Activated T-helper 1 cell treated with Interleukin-2 at 50 U/mL for 16 hours (primary cell): ENCODE results near the gene RNF14.
"Not testable (repeated sequence)": the region's sequence is repeated elsewhere in the genome, so short reads cannot be mapped to it uniquely, and the experiment has no call there.

Source experiments
- DNase-seq: peaks from one replicate; pipeline ENCODE4 v3.0.0-alpha.2; 2020; ENCODE audit warnings: low read depth

The RNF14 gene, protein sequence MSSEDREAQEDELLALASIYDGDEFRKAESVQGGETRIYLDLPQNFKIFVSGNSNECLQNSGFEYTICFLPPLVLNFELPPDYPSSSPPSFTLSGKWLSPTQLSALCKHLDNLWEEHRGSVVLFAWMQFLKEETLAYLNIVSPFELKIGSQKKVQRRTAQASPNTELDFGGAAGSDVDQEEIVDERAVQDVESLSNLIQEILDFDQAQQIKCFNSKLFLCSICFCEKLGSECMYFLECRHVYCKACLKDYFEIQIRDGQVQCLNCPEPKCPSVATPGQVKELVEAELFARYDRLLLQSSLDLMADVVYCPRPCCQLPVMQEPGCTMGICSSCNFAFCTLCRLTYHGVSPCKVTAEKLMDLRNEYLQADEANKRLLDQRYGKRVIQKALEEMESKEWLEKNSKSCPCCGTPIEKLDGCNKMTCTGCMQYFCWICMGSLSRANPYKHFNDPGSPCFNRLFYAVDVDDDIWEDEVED

DNA sequence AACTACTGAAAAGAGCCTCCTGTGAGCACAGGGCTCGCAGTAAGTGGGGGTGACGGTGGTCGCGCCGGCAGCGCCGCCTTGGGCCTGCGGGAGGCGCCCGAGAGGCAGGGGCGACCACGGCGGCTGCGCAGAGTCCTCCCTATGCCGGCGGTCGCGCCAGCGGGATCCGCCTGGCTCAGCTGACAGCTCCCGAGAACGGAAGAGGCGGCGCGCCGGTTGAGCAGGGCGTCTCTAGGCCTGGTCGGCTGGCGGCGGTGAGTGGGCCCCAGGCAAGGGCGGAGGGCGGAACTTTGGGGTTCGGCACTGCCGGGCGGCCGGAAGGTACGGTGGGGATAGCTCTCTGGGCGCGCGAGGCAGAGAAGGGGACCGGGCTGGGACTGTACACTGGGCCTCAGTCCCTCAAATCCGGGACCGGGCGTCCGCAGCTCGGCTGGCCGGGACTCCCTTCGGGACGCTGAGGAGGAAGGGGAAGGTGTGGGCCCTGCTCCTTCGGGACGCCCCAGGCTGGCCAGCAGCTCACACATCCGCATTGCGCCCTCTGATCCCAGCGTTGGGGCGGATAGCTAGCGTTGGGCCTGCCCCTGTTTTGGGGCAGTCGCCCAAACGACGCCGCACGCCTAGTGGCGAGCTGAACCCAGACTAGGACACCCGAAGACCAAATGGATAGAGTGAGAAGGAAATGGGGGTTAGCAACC, at the start of gene RNF14:
Gene RNF14 (plus strand): TSS at position 192 of the 695 bp plus-strand sequence. CDS start 4,484 bp downstream, outside the sequence.
- DNase-seq = peak; percentile 92

DNA sequence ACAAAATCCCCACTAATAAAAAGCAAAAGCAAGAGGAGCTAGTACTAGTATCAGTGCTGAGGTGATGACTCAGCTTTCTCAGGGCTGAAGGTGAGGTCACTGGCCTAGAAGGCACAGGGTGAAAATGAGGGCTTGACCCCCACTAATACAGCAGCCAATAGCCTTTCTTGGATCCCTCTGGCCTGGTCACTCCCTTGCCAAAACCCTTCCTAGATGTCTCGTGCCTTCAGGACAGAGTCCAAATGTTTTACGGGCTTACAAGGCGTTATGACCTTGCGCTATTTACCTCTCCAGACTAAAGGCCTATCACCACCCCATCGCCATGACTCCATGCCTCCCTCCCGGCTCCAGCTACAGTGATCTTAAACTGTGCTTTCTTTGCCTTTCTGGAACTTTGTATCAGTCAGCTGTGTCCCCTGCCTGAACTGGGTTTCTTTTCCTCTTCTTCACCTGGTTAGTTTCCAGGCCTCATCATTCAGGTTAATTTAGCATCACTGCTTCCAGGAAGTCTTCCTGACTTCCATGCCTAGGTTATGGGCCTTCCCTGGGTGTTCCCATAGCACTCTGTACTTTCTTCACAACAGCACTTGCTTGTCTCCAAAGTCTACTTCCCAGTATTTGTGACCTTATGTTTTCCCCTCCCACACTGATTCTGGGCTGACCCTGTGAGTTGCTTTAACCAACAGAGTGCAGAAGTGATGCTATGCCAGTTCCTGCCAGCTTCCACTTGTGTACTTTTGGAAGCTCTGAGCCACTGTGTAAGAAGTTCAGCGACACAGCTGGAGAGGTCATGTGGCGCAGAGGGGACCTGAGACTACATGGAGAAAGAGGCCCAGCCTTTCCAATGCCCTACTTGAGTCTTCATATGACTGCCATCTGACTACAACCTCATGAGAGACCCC, 49.4 kb upstream of the RNF14 start:
- no peak for DNase-seq

DNA sequence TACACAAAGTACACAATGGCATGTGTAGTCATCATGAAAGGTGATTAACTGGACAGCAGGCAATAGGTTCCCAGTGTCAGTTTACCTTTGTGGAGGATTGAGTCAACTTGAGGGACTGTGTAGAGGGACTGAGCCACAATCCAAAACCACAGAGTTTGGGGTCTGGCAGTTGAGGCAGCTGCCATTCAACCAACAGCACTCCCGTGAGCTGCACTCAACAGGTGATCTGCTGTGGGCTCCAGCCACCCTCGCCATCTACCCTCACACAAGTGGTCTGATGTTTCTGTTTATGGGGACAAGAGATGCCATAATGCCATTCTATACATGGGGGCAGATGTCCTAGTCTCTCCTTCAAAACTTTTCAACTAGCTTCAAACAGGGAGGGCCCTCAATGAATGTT, 48.1 kb upstream of the RNF14 start:
- no peak for DNase-seq

DNA sequence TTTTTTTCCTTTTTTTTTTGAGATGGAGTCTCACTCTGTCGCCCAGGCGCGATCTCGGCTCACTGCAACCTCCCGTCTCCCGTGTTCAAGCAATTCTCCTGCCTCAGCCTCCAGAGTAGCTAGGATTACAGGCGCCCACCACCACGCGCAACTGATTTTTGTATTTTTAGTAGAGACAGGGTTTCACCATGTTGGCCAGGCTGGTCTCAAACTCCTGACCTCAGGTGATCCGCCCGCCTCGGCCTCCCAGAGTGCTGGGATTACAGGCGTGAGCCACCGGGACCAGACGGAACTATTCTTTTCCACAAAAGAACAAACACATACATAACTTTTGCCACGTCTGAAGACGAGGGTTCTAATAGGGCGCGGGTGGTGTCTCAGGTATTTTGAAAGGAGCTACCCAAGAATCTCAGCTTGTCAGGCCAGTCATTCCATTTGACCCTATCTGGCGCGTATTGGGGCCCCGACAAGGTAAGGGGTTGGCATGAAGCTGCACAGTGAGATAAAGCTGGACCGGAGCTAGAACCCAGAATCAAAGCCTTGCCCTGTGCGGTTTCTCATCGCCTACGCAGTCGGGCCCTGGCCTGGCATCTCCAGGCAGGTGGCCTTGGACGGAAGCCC, 46.0 kb upstream of the RNF14 start:
- DNase-seq = not testable (repeated sequence)

DNA sequence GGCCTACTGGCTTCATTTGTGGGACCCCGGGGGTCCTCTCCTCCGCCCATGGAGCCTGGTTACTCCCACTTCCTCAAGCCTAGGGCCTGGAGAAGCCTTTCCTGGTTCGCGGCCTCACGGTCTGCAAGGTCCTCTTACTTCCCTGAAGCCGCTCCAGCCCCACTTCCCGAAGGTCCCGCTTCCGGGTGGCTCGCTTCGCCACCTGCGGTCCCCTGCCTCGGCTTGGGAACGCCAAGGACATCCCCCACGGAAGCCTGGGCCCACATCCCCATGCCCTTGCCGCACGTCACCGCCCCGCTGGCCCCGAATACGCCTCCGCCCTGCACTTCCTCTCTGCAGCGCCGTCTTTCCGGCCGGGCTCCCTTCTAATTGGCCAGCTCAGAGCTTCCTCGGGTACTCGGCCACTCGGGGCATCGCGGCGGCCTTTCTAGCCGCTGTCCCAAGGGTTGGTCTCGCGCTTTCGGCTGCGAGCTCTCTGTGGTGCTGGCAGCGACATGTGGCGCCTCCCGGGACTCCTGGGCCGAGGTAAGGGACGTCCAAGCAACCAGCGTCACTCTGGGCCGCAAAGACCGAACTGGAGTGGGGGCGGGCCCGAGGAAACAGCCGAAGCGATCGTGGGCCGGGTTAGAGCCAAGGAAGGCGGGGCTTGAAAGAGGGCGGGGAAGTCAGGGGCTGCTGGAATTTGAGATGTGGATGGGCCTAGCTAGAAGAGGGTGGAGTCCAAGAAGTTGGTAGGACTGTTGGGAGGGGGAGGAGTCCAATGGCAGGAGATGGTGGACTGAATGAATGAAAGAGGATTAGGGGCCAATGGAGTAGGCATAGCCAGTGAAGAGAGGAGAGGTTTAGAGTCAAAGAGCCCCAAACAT, 45.2 kb upstream of the RNF14 start, which contains the start of gene DELE1:
Gene DELE1 (plus strand): TSS at position 424 of the 866 bp plus-strand sequence. CDS start 71 bp downstream, at position 495.
- peak; percentile 83 for DNase-seq

DNA sequence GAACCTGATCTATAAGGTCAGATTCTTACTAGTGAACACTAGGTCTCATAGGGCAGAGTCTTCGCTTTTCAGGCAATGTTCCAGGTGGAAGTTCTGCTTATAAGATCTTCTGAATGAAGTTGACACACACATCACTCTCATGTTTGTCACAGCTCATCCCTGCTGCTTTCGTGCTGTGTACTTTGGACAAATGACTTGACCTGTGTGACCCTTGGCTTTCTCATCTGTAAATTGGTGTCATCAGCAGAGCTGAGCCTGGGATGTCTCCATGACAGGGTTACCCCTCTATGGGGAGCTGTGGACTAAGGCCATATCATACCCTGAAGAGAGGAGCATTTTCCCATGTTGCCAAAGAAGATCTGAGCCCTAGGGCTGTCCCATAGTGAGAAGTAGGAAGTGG, 42.5 kb upstream of the RNF14 start:
- DNase-seq = no peak

DNA sequence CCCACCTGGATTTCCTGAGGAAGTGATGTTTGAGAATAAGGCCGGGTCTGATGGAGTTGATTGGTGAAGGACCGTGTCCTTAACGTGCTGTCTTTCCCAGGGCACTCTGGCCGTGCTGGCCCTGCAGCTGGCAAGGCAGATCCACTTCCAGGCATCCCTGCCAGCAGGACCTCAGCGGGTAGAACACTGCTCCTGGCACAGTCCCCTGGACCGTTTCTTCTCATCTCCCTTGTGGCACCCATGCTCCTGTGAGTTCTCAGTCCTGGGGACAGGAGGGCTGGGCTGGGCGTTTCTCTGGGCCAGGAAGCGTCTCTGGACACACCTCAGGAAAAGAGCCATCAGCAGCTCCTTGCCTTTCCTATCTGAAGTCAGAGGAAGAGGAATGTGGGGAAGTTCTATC, 40.9 kb upstream of the RNF14 start:
- DNase-seq = no peak

DNA sequence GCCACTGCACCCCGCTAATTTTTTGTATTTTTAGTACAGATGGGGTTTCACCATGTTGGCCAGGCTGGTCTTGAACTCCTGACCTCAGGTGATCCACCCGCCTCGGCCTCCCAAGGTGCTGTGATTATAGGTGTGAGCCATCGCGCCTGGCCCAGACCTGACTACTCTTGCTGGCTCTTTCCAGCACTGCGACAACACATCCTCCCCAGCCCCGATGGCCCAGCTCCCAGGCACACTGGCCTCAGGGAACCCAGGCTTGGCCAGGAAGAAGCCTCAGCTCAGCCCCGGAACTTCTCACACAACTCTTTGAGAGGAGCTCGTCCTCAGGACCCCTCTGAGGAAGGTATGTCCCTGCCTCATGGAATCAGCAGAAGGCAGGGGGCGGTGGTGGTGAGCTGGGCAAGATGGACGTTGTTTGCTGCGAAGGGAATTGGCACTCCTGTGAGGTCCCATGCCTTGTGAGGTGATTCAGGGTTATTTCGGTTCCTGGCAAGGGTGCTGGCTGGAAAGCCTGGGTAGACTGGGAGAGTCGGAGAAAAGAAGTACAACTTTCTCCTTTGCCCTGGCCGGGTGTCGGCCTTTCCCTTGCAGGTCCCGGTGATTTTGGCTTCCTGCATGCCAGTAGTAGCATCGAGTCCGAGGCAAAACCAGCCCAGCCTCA, 39.4 kb upstream of the RNF14 start:
- no peak for DNase-seq

DNA sequence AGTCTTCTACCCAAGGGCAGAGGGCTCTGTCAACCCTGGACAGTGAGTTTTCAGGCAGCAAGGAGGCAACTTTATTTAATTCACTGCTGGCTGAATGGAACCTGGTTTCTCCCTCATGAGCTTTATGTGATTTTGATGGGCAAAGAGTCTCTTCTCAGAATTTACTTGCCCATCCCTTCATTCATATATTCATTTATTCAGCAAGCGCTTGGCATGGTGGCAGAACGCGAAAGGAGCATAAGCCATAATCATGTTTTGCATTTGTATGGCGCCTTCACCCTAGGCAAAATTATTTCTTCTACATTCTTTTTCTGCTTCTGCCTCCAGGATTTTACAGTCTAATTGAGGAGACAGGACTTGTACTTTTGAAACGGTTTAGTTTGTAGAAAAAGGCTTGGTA, 37.2 kb upstream of the RNF14 start:
- DNase-seq = no peak

DNA sequence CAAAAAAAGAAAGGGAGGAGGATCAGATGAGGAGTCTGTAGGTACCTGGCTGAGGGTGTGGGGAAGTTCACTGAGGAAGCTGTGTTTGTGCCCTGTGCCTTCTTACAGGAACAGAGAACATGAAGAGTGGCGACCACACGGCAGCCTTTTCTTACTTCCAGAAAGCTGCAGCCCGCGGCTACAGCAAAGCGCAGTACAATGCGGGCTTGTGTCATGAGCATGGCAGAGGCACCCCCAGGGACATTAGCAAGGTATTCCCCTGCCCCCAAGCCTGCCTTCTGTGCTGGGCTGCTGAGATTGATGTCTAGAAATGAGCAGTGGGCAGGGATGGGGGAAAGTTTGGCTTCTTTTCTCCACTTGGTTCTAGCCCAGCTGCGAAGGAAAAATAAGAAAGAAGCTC, 35.8 kb upstream of the RNF14 start:
- DNase-seq = no peak

DNA sequence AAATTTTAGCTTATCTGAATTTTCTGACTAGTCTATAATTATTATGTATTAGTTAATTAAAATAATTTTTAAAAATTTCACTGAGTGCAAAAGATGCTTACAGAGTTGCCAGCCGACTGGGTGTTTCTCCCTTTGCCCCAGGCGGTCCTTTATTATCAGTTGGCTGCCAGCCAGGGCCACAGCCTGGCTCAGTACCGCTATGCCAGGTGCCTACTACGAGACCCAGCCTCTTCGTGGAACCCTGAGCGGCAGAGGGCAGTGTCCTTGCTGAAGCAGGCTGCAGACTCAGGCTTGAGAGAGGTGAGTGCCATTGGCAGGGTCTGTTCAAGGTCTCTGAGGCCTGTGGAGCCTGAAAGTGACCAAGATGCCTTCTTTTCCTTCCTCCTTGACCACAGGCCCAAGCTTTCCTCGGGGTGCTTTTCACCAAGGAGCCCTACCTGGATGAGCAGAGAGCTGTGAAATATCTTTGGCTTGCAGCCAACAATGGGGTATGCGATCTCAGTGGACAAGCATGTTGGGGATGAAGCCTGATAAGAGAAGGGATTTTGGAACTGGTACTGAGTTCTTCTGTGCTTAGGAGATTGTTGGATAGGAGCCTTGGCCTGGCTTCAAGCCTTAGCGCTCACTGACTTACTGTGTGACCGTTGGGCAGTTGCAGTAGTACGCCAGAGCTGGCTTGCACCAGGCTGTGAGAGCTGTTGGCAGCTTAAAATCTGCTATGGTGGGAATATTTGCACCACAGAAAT, 34.6 kb upstream of the RNF14 start:
- DNase-seq = no peak

DNA sequence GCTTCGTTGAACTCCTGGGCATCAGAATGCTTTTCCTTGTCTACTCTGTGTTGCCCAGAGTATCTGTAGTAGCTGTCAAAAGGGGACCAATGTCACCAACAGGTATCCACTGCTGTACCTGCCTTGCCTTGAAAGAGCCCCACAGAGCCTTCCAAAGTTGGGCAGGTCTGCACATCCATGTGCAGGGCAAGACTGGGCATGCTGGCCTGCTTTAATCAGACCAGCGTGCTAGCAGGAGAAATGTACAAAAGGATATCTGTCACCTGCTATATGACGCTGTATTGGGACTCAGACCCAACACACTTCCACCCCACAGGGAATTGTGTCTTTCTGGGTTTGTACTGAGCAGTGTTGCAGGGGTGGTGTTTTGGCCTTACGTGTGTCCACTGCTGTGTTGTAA, 33.4 kb upstream of the RNF14 start:
- DNase-seq = no peak

DNA sequence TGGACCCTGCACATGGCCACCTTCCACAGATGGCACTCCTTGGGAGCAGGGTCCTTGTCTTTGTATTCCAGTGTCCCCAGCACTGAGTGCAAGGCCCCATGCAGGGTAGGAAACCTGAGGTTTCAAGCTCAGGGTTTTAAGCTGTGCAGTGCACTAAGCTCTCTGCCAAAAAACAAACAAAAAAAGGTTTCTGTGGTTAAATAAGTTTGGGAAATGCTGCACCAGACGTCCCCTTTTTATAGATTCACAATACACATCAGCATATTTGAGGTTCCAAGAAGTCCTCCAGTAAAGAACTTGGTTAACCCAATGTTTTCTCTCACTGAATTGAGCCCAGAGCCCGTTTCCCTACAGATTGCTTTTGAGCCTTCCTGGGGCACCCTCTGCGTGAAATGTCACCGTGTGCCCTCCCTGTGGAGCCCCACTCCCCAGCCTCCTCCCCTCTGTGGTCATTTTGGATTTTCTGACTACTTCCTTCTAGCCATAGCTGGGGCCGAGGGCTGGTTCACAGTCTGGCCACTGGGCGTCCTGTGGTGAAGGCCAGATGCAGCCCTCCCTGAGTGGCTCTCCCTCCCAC, 28.1 kb upstream of the RNF14 start:
- no peak for DNase-seq

DNA sequence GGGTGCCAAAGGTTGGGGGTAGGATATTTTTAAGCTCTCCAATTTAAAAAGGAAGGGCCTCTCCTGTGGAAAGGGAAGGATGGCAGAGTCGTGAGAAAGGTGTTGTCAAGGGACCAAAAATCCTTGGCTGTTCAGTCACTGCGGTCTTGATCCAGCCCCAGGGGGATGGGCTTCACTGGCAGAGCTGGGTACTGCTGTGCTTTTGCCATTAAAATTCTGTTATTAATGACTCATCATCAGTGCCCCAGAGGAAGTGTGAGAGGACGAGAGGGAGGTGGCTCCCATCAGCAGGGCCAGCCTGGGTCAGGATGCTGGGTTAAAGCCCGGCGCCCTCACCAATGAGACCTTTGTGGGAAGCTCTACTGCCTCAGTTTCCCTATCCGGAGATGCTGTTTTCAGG, 27.6 kb upstream of the RNF14 start:
- no peak for DNase-seq

DNA sequence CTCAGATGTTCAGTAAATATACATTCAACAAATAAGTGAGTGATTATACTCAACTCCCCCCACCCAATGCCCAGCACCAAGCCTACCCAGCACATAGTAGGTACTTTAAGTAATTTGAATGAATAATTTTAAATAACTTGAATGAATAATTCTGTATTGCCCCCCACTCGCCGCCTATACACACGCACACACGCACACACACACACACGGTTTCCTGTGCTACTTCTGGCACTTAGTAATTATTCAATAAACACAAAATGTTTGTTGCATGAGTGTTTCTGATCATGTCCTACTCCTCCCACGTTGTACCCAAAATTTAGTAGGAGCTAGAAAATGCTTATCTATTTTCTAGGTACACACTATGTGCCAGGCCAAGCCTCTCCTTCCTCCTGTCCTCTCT, 27.1 kb upstream of the RNF14 start:
- no peak for DNase-seq

DNA sequence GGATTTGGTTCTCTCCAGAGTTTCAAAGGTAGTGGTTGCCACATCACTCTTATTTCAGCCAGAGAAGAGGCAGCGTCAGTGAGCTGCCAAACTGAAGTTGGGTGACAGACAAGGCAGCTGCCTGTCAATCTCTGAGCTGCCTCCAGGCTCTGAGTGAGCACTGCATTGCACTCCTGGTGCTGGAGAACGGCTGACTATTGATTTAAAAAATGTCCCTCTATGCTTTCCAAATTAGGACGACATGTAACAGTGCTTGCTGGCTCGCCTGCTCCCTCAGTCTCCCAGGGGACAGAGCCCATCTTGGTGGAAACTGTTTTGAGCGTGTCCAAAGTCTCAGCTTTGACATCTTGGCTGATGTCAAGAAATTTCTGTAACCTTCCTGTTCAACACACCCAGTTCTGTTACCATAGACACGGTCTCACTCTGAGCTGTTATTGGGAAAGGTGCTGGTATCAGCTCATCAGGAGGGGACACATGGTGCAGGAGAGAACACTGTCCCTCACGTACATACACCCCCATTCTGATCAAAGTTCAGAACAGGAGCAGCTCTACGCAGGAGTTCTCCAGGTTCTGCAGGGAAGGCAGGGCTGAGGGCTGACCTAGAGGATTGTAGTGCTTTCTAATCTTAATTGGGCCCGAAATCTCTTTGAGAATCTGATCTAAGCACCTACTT, 26.6 kb upstream of the RNF14 start:
- DNase-seq = no peak

DNA sequence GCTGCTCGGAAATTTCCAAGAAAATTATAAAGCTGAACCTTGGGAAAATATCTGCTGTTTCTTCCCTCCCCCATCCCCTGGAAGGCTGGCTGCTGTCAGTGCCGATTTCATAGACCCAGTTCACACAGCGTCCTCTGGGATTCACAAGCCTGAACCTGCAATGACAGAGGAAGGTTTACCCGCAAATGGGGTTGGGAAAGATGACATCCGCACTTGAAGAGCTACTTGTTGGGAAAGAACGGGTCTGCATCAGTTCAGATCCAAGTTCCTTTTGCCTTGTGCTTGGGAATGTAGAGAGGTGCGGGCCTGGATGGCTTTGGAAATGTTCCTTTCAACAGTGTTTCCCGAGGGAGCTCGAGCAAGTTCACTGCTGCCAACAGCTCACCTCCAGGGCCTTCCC, 24.8 kb upstream of the RNF14 start:
- DNase-seq = no peak

DNA sequence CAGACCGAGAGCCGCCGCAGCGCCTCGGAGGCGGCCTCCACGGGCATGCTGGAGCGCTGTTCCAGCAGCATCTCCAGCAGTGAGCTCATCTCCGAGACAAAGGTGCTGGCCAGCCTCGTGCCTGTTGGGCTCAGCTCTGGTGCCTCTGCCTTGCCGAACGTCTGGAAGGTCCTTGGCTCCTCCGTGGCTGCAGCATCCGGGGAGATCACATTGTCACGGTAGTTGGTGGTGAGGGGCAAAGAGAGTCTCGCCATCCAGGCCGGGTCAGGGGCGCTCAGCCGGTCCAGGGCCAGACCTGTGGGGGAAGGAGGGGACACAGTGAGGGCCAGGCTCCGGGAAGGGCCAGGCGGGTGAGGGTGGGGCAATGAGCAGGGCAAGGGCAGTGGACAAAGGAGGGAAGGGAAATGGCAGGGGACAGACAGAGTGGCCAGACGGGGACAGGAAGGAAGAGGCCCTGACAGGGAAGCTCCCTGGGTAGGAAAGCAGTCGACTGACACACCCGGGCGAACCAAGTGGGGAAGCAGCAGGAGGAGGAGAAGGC, 23.3 kb upstream of the RNF14 start:
- no peak for DNase-seq
